T-helper 2 cell (primary cell): ENCODE data around the gene BZW1.

Source experiments
- DNase-seq, 5 experiments: peaks; one replicate each; pipeline versions ENCODE4 v3.0.0 to v3.0.0-alpha.2; 2012 to 2022
- total RNA-seq, 2 donors: gene quantifications; one replicate each; lab custom pipeline; 2026; lab: John Stamatoyannopoulos, UW

Gene BZW1
- 223 to 242 reads per million in 2 donors for total RNA-seq

DNA sequence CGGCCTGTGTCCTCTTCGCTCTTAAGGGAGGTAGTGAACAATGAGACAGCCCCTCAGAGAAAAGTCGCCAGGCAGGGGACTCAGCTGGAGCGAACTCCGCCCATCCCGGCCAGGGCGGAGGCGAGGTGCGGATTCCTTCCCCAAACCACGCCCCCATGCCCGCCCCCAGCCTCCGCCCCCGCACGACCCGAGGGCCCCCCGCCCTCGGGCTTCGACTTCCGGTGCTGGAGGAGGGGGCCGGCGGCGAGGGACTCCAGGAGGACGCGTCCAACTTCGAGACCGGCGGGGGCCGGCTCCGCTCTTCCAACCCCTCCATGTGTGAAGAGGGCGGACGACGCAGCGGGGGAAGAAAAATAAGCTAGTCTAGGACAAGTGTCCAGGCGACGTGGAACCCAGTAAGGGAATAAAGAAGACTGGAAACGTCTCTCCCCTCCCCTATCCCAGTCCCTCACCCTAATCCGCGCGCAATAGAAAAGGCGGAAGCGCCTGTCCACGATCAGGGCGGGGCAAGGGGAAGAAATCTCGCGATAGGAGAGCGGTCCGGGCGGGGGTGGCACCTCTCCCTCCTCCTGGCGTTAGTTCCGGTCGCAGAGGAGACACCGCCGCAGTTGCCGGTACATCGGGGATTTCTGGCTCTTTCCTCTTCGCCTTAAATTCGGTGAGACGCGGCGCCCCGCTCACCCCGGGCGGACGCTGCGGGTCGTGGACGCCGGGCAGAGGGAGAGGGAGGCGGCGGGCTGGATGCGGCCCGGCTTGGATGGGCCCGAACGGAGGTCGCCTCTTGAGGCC lies at the start of gene BZW1:
TSS of gene BZW1 (plus strand) at position 578 of the 789 bp plus-strand sequence. CDS start 1,308 bp downstream, outside the sequence.
- DNase-seq = peak; percentile 94 to 97 (median 96)

DNA sequence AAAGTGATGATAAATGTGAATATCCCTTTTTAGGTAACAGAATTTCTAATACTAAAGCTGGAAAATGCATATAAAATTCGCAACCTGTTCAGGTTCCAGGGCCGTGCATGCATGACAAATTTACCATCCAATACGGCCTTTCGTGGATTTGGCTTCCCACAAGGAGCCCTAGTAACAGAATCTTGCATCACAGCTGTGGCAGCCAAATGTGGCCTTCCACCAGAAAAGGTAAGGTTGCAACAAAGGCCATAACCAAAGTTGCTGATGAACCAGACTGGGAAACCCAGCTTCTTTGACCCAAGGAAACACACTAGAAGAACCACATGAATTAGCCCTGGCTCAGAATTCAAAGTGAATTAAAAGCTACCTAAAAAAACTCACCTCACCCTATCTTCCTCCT lies 49.6 kb upstream of the BZW1 start:
- no peak for DNase-seq

DNA sequence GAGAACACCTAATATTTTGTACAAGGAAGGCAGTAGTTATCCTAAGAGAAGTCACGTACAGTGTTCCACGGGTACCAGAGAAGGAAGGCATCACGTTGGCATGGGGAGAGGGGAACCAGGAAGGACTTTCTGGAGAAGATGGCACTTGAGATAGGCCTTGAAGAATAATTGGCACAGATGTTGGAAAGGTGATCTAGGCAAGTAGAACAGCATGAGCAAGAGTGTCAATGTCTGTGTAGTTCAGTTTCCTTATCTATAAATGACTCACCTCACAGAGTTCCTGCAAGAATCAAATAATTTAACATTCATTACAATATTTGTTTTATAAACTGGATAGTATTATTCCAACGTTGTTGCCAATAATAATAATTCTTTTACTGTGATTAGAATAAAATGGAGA lies 48.3 kb upstream of the BZW1 start:
- DNase-seq = no peak

DNA sequence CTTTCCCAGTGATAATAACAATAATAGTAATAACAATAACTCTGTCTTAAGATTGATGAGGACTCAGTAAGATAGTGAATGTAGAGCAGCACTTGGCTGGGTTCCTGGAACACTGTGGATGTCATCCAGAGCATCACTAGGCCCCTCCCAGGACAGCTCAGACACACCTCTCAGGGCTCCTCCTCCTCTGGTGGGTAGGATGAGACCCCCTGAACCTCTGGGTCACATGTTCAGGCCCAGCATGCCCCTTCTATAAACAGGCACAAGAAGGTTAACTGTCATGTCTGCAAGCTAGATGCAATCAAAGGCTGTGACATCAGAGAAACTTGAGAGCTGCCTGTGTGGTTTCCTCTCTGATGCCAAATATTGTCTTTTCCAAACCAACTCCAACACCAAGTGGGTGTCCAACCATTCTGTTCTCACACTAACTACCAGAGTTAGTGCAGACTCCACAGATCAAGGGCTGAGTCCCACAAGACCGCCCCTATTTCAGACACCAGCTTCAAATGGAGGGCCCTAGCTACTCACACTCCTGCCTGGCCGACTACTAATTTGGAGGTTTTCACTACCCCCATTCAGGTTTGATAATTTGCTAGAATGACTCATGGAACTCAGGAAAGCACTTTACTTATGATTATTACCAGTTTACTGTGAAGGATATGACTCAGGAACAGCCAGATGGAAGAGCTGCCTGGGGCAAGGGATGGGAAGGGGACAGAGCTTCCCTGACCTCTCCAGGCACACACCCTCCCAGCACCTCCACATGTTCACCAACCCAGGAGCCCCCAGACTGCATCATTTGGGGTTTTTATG lies 46.4 kb upstream of the BZW1 start:
- peak in 2 of 5 experiments; percentile 26 to 86 for DNase-seq

DNA sequence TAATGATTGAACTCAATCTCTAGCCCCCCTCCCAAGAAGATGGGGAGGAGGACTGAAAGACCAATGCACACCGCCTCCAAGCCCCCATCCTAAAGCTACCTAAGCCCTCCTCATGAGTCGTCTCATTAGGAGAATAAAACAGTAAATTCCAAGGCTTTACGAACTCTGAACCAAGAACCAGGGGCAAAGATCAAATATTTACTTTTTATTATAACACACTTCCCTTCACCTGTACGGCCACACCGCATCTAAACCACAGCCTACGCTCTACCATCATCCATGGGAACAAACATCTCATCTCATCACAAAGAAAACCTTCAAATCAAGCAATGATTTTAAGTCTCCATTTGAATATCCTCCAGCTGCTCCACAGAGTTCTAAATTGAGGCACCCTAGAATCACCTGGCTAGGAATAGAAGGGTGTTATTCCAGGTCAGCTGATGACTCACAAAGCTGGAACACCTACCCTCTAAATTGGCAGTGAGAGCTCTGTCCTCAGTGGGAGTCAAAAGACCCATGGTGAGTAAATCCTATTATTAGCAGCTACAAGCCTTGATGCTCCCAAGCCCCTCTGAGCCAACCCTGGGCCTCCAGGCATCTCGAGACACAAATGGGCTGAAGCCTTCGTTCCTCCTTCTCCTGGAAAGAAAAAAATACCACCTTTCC lies 45.6 kb upstream of the BZW1 start:
- DNase-seq = no peak

DNA sequence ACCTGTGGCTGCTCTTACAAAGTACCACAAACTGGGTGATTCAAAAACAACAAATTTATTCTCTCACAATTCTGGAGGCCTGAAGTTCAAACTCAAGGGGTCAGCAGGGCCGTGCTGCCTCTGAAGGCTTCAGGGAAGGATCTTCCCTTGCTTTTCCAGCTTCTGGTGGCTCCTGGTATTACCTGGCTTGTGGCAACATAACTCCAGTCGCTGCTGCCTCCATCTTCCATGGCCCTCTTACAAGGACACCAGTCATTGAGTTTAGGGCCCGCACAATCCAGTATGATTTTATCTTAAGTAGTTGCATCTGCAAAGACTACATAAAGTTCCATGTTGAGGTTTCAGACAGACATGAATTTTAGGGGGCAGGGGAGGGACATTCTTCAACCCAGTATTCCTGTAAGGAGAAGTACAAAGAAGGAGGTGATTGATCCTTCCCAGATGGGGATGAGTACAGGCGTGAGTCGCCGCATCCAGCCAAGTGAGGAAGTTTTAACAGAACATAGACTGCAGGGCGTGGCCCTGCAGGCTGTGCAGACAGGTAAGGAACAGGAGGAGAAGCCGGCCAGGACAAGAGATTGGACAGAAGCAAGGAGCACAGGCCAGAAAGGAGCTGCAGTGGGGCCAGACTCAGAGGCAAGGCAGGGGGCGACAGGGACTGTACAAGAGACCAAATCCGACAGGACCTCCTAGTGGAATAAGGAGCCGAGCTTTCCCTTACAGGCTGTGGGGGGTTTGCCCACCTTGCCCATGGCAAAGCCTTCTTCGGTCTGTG lies 44.4 kb upstream of the BZW1 start:
- DNase-seq = no peak

DNA sequence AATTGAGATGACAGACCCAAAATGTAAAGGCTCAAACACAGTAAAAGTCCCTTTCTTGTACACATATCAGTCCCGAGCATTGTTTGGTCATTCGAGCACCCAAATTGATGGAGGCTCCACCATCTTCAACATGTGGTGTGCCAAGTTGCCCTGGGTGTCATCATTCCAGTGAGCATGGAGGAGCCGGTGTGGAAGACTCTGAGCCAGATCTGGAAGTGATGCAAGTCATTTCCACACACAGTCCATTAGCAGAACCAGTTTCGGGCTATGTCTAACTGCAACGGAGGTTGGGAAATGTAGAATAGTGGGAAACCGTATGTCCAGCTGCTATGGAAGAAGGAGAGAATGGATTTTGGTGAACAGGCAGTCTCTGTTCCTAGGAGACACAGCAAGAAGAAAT lies 40.9 kb upstream of the BZW1 start:
- DNase-seq = no peak

DNA sequence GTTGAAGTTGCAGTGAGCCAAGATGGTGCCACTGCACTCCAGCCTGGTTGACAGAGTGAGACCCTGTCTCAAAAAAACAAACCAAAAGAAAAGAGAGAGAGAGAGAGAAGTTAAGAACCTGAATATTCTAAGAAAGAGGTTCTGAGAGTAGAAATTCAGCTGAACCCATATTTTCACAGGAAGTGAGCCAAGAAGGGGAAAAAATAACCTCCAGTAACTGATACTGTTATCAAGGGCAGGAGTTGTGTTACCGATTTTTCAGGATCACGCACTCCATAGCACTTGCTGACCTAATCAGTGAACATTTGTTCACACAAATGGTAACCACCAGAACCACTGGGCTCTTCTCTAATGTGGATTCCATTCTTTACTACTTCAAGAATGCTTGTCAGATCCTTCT lies 39.1 kb upstream of the BZW1 start:
- no peak for DNase-seq

DNA sequence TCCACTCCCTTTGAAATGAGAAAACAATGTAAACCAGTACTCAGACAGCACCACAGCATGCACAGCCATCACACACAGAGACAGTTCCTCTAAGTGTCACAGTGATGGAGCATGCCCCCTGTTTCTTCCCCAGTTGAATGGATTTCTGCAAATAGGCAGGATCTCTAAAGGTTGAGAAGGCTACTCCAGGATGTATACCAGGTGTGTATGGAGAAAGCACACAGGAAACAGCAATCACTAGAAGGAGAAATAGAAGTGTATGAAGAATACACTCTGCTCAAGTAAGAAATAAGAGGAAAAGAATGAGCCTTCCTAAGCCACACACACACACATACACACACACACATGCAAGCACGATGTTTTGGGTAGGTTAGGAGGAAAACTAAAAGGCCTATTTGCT lies 38.6 kb upstream of the BZW1 start:
- DNase-seq = no peak

DNA sequence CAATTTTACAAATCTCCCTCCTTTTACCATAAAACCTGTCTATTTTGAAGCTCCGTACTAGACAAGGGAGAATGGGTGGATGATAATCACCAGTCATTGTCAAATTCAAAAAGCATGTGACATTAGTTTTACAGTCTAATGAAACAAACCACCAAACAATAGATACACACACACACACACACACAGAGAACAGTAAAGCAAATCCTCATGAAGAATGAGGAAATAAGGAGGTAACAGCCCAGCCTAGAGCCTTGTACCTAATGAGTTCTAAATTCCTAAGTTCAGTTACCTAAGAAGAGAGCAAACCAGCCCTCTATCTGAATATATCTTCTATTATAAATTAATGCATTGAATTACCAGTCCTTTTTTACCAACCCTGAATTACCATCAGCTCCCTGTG lies 36.8 kb upstream of the BZW1 start:
- no peak for DNase-seq

DNA sequence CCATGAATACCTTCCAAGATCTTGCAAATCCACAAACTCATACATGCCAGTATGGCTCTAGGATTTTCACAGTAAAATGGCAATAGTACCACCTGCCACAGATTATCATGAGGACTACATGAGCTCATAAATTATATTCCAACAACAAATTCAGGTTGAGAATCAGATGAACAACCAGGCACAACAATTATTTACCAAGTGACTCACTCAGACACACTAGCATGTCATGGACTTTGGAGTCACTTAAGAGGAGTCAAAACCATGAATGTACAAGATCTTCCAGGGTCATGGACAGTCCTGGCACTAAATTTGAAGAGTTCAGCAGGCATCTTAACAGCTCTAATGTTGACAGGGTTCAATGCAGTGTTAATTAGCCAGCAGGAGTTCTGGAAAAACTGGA lies 34.4 kb upstream of the BZW1 start:
- DNase-seq = no peak

DNA sequence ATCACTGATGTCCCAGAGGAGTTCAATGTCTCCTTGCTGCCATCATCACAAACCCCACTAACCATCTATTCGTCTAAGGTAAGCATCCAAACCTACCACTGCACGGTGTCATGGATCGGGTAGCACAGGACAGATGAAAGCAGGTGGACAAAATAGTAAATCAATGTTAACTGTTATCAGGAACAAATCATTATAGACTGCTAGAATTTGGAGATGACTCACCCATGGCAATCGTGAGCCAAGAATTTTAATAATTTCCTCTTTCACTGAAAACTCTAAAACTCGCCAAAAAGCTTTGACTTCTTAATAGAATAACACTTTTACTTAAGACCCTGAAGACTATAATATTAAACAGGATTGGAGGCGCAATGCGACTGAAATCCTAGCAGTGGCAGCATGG lies 33.7 kb upstream of the BZW1 start:
- DNase-seq = no peak

DNA sequence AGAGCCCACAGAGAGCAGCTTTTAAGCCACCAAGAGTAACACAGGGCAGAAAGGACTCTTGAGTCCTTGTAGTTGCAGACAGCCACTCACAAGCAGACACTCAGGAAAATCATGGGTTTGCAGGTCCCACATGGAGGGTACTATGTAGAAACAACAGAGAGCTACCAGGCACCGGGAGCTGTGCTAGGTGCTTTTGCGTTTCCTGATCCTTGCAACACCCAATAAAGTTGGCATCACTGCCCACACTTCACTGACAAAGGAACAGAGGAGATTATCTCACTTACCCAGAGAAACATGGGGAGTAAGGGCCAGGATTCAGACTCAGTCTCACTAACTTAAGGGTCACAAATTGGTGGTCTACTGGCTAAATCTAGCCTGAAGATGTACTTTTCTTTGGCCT lies 32.5 kb upstream of the BZW1 start:
- DNase-seq = no peak

DNA sequence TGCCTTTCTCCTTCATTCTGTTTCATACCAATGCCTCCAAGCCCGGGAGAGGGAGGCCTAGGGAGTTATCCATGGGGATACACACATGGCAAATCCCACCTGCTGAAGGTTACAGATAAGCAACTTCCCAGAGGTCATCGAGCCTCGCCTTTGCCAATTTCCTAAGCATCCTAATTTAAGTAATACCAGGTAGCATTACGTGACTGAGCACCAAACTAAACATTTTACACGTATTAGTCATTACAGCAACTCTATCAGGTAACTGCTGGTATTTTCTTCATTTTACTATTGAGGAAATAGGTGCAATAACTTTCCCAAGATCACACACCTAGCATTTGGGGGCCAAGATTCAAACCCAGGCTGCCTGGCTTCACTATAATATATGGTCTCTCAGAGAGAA lies 30.1 kb upstream of the BZW1 start:
- DNase-seq = no peak

DNA sequence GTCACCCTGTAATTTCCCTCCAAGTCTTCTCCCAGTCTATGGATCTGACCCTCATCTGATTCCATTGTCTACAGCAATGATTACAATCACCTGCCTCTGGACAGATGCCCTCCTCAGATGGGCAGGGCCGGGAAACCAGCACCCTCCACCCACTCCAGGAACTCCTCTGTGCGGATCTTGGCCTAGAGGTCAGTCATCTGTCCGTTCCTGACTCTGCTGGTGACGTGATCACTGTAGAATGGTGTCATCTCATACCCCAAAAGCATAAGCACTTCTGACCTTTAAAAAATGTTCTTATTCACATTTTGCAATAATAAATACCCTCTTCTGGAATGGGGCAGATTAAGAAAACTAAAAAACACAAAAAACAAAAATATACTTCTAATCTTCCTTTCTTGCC lies 29.5 kb upstream of the BZW1 start:
- DNase-seq = no peak

DNA sequence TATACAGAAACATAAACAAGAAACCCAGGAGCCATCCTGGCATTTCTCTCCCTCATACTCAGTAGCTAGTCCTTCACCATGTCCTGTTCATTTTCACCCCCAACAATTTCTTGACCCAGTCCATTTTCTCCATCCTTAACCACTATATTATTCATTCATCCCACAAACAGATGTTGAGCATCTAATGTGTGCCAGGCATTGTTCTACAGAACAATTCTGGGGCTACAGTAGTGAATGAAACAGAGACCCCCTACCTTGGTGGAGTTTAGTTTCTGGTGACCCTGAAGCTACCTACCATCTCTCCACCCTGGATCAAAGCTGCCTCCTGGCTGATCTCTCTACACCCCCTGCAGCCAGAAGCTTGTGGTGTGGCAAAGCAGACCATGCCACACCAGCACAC lies 27.5 kb upstream of the BZW1 start:
- DNase-seq = no peak

DNA sequence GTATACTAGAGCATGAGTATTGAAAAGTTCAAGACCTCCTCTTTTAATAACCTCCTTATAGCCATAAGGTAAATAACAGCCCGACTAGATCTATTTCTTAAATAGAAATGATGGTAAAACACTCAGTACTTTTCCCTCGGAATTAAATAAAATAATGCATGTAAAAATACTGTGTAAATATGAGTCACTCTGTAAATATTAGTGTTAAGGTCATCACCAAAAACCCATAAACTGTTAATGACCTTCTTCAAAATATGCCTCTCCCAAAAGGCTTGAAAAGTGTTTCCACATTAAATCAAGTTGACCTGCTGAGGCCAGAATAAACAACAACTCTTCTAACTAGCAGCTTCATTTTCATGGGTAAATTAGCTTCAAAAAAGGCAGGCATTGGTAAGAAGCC lies 25.3 kb upstream of the BZW1 start:
- DNase-seq = no peak

DNA sequence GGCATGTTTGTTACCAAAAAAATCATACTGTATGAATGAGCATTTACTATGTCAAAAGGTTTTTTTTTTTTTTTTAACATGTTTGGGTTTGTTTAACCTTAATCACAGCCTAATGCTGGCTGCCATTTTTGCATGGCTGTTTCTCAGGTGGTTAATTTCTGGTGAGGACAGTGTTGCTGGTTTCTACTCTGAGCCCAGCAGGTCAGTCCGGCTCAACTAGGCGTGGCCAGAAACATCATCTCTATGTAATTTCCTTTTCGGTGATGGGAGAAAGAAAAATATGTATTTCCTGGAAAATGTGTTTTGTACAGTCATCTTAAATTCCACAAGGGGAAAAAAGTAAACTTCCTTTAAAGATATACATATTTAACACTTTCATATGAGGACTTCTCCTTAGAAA lies 24.9 kb upstream of the BZW1 start:
- DNase-seq = no peak

DNA sequence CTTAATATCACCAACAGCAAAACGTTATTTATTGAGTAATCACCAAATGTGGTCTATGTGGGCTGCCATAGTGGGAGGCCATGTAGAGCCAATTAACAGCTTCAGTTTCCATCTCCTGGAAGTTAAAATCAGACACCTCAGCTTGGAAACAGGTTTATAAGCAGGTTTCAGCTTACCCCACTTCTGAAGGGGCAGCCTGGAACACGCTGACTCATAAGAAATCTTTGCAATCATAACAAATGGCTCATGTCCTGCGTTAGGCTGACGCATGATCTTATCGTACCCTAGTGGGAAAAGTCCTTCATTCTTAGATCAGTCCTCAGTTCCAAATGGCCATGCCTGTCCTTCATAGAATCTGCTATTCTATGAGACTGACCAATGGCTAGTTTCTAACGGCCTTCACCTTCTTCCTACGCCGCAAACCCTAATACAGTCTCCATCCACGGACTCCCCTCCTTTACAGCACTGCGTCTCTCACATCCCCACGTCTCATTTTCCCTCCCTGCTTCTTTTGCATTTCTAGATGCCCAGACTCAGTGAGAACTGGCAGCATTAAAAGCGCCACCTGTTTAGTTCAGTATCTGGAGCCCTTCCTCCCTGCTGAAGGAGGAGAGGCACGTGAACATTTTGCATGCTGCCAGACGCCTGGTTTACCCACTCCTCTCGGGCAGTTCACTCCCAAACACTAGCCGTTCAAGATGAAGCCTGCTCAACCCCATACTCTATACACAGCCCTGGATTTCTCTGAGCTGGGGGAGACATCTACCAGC lies 24.2 kb upstream of the BZW1 start:
- DNase-seq = peak in 1 of 5 experiments; percentile 53

DNA sequence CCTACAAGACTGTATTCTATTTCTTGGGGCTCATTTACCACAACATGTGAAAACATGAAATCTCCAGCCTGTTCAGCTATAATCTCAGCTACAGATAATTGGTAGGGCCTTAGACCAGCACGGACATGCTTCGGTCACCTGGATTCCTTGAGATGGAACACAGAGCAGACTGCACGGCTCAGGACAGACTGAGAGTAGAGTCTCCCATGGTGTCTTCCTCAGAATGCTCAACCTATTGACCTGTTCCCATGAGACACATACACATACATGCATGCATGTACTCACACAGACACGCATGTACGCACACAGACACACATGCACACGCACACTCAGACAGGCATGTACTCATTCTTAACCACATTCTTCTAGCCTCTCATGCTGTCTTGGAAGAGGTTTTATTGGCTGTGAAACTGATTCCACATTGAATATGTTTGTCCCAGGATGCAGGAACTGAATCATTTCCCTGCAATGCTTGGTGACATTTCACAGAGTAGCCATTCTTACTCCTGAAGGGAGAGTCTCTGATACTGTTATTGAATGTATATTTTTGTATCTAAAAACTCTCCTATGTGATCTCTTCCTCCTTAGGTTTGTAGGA lies 23.5 kb upstream of the BZW1 start:
- no peak for DNase-seq

DNA sequence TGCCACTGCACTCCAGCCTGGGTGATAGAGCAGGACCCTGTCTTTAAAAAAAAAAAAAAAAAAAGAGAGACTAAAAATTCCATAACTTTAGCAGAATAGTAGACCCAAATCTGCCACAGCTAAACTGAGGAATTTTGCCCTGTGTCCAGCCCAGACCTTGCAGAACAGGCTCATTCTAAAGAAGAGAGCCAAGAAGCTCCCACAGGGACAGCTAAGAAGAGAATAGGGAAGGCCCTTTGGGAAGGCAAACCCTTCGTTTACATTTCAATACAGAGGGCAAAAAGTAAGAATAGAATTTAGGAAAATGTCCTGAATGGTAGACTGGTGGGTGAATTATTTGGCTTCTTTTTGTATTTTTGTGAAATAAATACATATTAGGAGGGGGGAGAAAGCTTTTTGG lies 21.5 kb upstream of the BZW1 start:
- no peak for DNase-seq

DNA sequence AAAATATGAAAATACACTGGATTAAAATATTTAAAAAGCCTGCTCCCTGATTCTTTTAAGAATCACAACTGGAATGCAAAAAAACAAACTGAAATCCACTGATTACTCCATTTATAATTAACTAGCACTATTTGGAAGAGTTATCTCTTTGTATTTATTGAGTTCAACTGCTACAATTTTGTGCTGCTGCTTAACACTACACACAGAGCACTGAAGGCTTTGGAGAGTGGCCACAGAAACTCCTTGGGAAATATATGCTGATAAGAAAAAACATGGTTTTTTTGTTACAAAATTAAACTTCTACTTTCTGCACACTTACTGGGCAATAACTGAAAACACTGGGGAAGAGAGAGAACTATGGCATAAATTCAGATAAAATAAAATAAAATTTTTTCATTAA lies 19.8 kb upstream of the BZW1 start:
- no peak for DNase-seq
